A549 (cell line): ENCODE data around the gene PAK2. TPM values are rescaled to one million over a fixed set of nuclear protein-coding genes. Genes with fewer than 3 reads are reported as not detected.

Experiments used
- ATAC-seq, 2 experiments: fragments of 200-7000 bp in 1 of 2; fragments of >200 bp in 1 of 2; cut with Nextera tagmentation in 1 of 2; cut with Tn5 transposase in 1 of 2; 3 replicates each; pipeline versions ENCODE4 v1.8.0 to v1.9.1; 2018 to 2020; ENCODE audit warnings: mild to moderate bottlenecking in 1 of 2, moderate library complexity in 1 of 2
- CTCF ChIA-PET: fragments of 300-600 bp; sonication (Branson Sonifier 250); formaldehyde crosslinking; extraction: SDS; loops from one replicate; lab custom pipeline; 2021; ENCODE audit warnings: antibody characterized with exemption, inconsistent platforms; lab: Yijun Ruan, JAX
- POLR2A ChIA-PET: fragments of 350-600 bp; formaldehyde crosslinking; extraction: SDS; loops from one replicate; lab custom pipeline; 2021; ENCODE audit warnings: antibody characterized with exemption, inconsistent platforms; lab: Yijun Ruan, JAX
- DNase-seq, 2 experiments: peaks; one replicate each; pipeline versions ENCODE4 v3.0.0 to v3.0.0-alpha.2; 2011 to 2016; ENCODE audit warnings: low read depth in 1 of 2, low spot score in 1 of 2
- FAIRE-seq: peaks from 2 replicates; lab custom pipeline; 2011; peaks lifted over from hg19 to GRCh38; lab: Jason Lieb, UNC
- H3K27ac ChIP-seq, 2 experiments: fragments of >200 bp; sonication (Bioruptor Twin); formaldehyde crosslinking; 3 replicates each; pipeline ENCODE4 v1.5.1; 2016 to 2017
- H3K4me1 ChIP-seq: fragments of >200 bp; sonication (Bioruptor Twin); formaldehyde crosslinking; 3 replicates; pipeline ENCODE4 v1.6.1; 2016
- H3K4me2 ChIP-seq: fragments of >200 bp; sonication (Bioruptor Twin); formaldehyde crosslinking; 3 replicates; pipeline ENCODE4 v1.6.1; 2016
- H3K4me3 ChIP-seq: fragments of >200 bp; sonication (Bioruptor Twin); formaldehyde crosslinking; 3 replicates; pipeline ENCODE4 v1.5.1; 2016
- H3K9me3 ChIP-seq: fragments of >200 bp; sonication (Bioruptor Twin); formaldehyde crosslinking; 3 replicates; pipeline ENCODE4 v1.6.1; 2016
- BHLHE40 ChIP-seq: IDR thresholded peaks from 2 replicates; pipeline ENCODE4 v1.6.1; 2012; ENCODE audit warnings: low read depth, low read length, inconsistent platforms
- CBX2 ChIP-seq: fragments of 200-600 bp; sonication (generic); IDR thresholded peaks from 2 replicates; pipeline ENCODE4 v1.6.1; 2016; ENCODE audit warnings: low read depth, mild to moderate bottlenecking, borderline replicate concordance
- CEBPB ChIP-seq, 2 experiments: fragments of >200 bp in 1 of 2; sonication (Bioruptor Twin) in 1 of 2; formaldehyde crosslinking in 1 of 2; IDR thresholded peaks; 2 replicates each; pipeline ENCODE4 v1.6.1; 2012 to 2016
- CHD4 ChIP-seq: fragments of 200-600 bp; sonication (generic); IDR thresholded peaks from 2 replicates; pipeline ENCODE4 v1.6.1; 2016; ENCODE audit warnings: antibody characterized with exemption, mild to moderate bottlenecking, borderline replicate concordance
- CTCF ChIP-seq: fragments of >200 bp; sonication (Bioruptor Twin); formaldehyde crosslinking; IDR thresholded peaks from 3 replicates; pipeline ENCODE4 v1.5.1; 2016
- EHF ChIP-seq: fragments of 250-450 bp; sonication (Bioruptor Pico); IDR thresholded peaks from 2 replicates; pipeline ENCODE4 v1.5.0; 2020; ENCODE audit warnings: mild to moderate bottlenecking
- FOSB ChIP-seq: fragments of 250-450 bp; sonication (Bioruptor Pico); IDR thresholded peaks from 2 replicates; pipeline ENCODE4 v1.5.0; 2020; ENCODE audit warnings: mild to moderate bottlenecking, moderate library complexity
- FOSL2 ChIP-seq, 2 experiments: fragments of 450-650 bp in 1 of 2; fragments of >200 bp in 1 of 2; sonication (Bioruptor Twin) in 1 of 2; formaldehyde crosslinking; IDR thresholded peaks; 2 replicates each; pipeline versions ENCODE4 v1.5.0 to v1.6.1; 2016 to 2020; ENCODE audit warnings: mild to moderate bottlenecking in 1 of 2, moderate library complexity in 1 of 2
- GATA3 ChIP-seq: IDR thresholded peaks from 2 replicates; pipeline ENCODE4 v1.6.1; 2012; ENCODE audit warnings: borderline replicate concordance
- HES2 ChIP-seq: fragments of >200 bp; sonication (Bioruptor Twin); formaldehyde crosslinking; IDR thresholded peaks from 2 replicates; pipeline ENCODE4 v1.6.1; 2016
- HEYL ChIP-seq: fragments of 250-450 bp; sonication (Bioruptor Pico); IDR thresholded peaks from 2 replicates; pipeline ENCODE4 v1.8.0; 2021; ENCODE audit warnings: mild to moderate bottlenecking, moderate library complexity
- JUN ChIP-seq, 2 experiments: fragments of >200 bp; sonication (Bioruptor Twin); formaldehyde crosslinking; IDR thresholded peaks; 2 replicates in 1 of 2; 3 replicates in 1 of 2; pipeline ENCODE4 v1.6.1; 2016 to 2017
- KDM1A ChIP-seq: fragments of 200-600 bp; sonication (generic); IDR thresholded peaks from 2 replicates; pipeline ENCODE4 v1.6.1; 2016; ENCODE audit warnings: low read depth, mild to moderate bottlenecking
- MYC ChIP-seq: IDR thresholded peaks from 2 replicates; pipeline ENCODE4 v1.6.1; 2012; ENCODE audit warnings: mild to moderate bottlenecking, inconsistent platforms, low read length, improper control_type of control experiment, borderline replicate concordance
- NFE2L2 ChIP-seq: fragments of 150-350 bp; conservative IDR thresholded peaks from 2 replicates; pipeline ENCODE4 v1.6.1; 2014; ENCODE audit warnings: low read length
- NPAS2 ChIP-seq: fragments of 250-450 bp; sonication (Bioruptor Pico); IDR thresholded peaks from 2 replicates; pipeline ENCODE4 v1.8.0; 2022; ENCODE audit warnings: mild to moderate bottlenecking, moderate library complexity, borderline replicate concordance
- NR3C1 ChIP-seq: fragments of >200 bp; sonication (Bioruptor Twin); formaldehyde crosslinking; IDR thresholded peaks from 3 replicates; pipeline ENCODE4 v1.6.1; 2017
- PHF8 ChIP-seq: fragments of 200-600 bp; sonication (generic); IDR thresholded peaks from 2 replicates; pipeline ENCODE4 v1.6.1; 2016; ENCODE audit warnings: low read depth, mild to moderate bottlenecking, antibody characterized with exemption, moderate library complexity, borderline replicate concordance
- POLR2AphosphoS2 ChIP-seq: conservative IDR thresholded peaks from 2 replicates; pipeline ENCODE4 v1.6.1; 2012; ENCODE audit warnings: low read length, improper control_type of control experiment, inconsistent platforms
- RARB ChIP-seq: fragments of 250-450 bp; sonication (Bioruptor Pico); IDR thresholded peaks from 2 replicates; pipeline ENCODE4 v1.8.0; 2021; ENCODE audit warnings: mild to moderate bottlenecking, moderate library complexity
- RFX5 ChIP-seq: fragments of 450-650 bp; IDR thresholded peaks from 2 replicates; pipeline ENCODE4 v1.7.1; 2014; ENCODE audit warnings: antibody characterized with exemption, mild to moderate bottlenecking, moderate library complexity
- SMC3 ChIP-seq: fragments of >200 bp; sonication (Bioruptor Twin); formaldehyde crosslinking; IDR thresholded peaks from 3 replicates; pipeline ENCODE4 v1.6.1; 2018; ENCODE audit warnings: inconsistent platforms
- WGBS: methylation state at CpG from one replicate; pipeline ENCODE4 v1.1.6; 2017; ENCODE audit errors: missing lambda C conversion rate; 5-methylcytosine and 5-hydroxymethylcytosine counted together
- polyA plus RNA-seq, 4 experiments: library from polyadenylated mRNA; depleted of rRNA in 3 of 4; stranded (reverse); fragments of >200 nt; fragmentation: RNase III in 1 of 4; extraction: RNeasy Plus Mini Kit Qiagen cat#74134 plus additional on column Dnase treatment in 1 of 4; gene quantifications; 2 replicates in 3 of 4; 3 replicates in 1 of 4; pipeline ENCODE4 v1.2.3, GENCODE V29; 2011 to 2017
- TF ChIP-seq, protein P1 (sequence below): fragments of 450-650 bp; IDR thresholded peaks from 2 replicates; pipeline ENCODE4 v1.6.1; 2014; ENCODE audit warnings: antibody characterized with exemption
- TF ChIP-seq, protein P2 (sequence below): fragments of 250-450 bp; sonication (Bioruptor Pico); IDR thresholded peaks from 2 replicates; pipeline ENCODE4 v1.5.0; 2020; ENCODE audit warnings: low read depth, mild to moderate bottlenecking, moderate library complexity
- TF ChIP-seq, protein P3 (sequence below): IDR thresholded peaks from 2 replicates; pipeline ENCODE4 v1.6.1; 2012
- TF ChIP-seq, protein P4 (sequence below): fragments of >200 bp; sonication (Bioruptor Twin); formaldehyde crosslinking; IDR thresholded peaks from 3 replicates; pipeline ENCODE4 v1.6.1; 2016
- TF ChIP-seq, protein P5 (sequence below): fragments of 250-450 bp; sonication (Bioruptor Pico); IDR thresholded peaks from 2 replicates; pipeline ENCODE4 v1.5.0; 2021; ENCODE audit warnings: mild to moderate bottlenecking, moderate library complexity, borderline replicate concordance
- TF ChIP-seq, protein P6 (sequence below): fragments of 200-600 bp; sonication (generic); IDR thresholded peaks from 2 replicates; pipeline ENCODE4 v1.6.1; 2016; ENCODE audit warnings: antibody characterized with exemption, mild to moderate bottlenecking, moderate library complexity

PAK2 gene
- polyA plus RNA-seq, 2 of the 4 experiments (the other 2 are of a cell fraction), result 33.0 to 49.8 TPM

- WGBS, result 96% methylated on average over 8 of the region's 8 CpGs
- no peak for DNase-seq
- TF ChIP-seq CTCF, result no peak
- no peak for TF ChIP-seq FOSB
- TF ChIP-seq GATA3, result no peak
- TF ChIP-seq, protein P1, sequence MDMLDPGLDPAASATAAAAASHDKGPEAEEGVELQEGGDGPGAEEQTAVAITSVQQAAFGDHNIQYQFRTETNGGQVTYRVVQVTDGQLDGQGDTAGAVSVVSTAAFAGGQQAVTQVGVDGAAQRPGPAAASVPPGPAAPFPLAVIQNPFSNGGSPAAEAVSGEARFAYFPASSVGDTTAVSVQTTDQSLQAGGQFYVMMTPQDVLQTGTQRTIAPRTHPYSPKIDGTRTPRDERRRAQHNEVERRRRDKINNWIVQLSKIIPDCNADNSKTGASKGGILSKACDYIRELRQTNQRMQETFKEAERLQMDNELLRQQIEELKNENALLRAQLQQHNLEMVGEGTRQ, result no peak
- TF ChIP-seq RFX5, result no peak
- no peak for TF ChIP-seq NFE2L2
- no peak for TF ChIP-seq NPAS2 (CRISPR knock-in tag)
- no peak for TF ChIP-seq MYC
- TF ChIP-seq, protein P2, sequence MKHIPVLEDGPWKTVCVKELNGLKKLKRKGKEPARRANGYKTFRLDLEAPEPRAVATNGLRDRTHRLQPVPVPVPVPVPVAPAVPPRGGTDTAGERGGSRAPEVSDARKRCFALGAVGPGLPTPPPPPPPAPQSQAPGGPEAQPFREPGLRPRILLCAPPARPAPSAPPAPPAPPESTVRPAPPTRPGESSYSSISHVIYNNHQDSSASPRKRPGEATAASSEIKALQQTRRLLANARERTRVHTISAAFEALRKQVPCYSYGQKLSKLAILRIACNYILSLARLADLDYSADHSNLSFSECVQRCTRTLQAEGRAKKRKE (CRISPR knock-in tag), result no peak
- no peak for TF ChIP-seq JUN (IDR thresholded peaks at IDR 0.05)
- no peak for TF ChIP-seq BHLHE40
- TF ChIP-seq HES2, result no peak
- no peak for TF ChIP-seq FOSL2 (IDR thresholded peaks at IDR 0.05)
- no peak for TF ChIP-seq FOSL2 (CRISPR knock-in tag; IDR thresholded peaks at IDR 0.05)
- no peak for TF ChIP-seq HEYL
- no peak for TF ChIP-seq POLR2AphosphoS2
- TF ChIP-seq, protein P3, sequence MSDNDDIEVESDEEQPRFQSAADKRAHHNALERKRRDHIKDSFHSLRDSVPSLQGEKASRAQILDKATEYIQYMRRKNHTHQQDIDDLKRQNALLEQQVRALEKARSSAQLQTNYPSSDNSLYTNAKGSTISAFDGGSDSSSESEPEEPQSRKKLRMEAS, result no peak
- TF ChIP-seq KDM1A, result no peak
- TF ChIP-seq CEBPB (IDR thresholded peaks at IDR 0.05), result no peak
- TF ChIP-seq, protein P4, sequence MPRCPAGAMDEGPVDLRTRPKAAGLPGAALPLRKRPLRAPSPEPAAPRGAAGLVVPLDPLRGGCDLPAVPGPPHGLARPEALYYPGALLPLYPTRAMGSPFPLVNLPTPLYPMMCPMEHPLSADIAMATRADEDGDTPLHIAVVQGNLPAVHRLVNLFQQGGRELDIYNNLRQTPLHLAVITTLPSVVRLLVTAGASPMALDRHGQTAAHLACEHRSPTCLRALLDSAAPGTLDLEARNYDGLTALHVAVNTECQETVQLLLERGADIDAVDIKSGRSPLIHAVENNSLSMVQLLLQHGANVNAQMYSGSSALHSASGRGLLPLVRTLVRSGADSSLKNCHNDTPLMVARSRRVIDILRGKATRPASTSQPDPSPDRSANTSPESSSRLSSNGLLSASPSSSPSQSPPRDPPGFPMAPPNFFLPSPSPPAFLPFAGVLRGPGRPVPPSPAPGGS, result no peak
- FAIRE-seq, result no peak
- Histone ChIP-seq H3K4me3 (no peak overlapping the region), H3K27ac (no peak overlapping the region), H3K9me3 (peaks cover 11% of the 10 kb centered on the region; the same call in 2 of the 3 replicates), H3K4me2 (no peak overlapping the region), H3K4me1 (peaks cover 10% of the 10 kb centered on the region)
- POLR2A ChIA-PET, result no interaction called here
- CTCF ChIA-PET, result no interaction called here
- ATAC-seq, result no peak
Measured at GRCh38 chr3:196777836-196778235, 38.2 kb downstream of the PAK2 start.

DNA sequence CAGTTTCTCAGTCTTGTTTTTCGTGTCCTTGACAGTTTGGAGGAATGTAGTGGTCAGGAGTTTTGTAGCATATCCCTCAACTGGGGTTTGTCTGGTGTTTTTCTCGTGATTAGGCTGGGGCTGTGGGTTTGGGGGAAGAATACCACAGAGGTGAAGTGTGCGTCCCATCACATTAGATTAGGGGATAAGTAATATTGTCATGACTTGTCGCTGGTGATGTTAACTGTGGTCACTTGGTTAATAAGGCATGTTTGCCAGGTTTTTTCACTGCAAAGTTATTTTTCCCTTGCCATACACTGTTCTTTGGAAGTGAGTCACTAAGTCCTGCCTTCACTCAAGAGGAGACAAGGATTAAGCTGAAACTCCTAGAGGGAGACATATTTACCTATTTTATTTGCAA, 39.1 kb downstream of the PAK2 start:
- Histone ChIP-seq H3K4me3 (no peak overlapping the region), H3K4me1 (peaks cover 10% of the 10 kb centered on the region), H3K4me2 (no peak overlapping the region), H3K27ac (no peak overlapping the region), H3K9me3 (peaks cover 11% of the 10 kb centered on the region; the same call in 2 of the 3 replicates)
- CTCF ChIA-PET, result no interaction called here
- WGBS, result 79% methylated on average over 4 of the region's 4 CpGs
- DNase-seq, result no peak
- no peak for FAIRE-seq
- no peak for ATAC-seq
- POLR2A ChIA-PET, result no interaction called here
- no peak for TF ChIP-seq CBX2
- no peak for TF ChIP-seq EHF (CRISPR knock-in tag)
- TF ChIP-seq, protein P5, sequence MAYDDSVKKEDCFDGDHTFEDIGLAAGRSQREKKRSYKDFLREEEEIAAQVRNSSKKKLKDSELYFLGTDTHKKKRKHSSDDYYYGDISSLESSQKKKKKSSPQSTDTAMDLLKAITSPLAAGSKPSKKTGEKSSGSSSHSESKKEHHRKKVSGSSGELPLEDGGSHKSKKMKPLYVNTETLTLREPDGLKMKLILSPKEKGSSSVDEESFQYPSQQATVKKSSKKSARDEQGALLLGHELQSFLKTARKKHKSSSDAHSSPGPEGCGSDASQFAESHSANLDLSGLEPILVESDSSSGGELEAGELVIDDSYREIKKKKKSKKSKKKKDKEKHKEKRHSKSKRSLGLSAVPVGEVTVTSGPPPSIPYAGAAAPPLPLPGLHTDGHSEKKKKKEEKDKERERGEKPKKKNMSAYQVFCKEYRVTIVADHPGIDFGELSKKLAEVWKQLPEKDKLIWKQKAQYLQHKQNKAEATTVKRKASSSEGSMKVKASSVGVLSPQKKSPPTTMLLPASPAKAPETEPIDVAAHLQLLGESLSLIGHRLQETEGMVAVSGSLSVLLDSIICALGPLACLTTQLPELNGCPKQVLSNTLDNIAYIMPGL (CRISPR knock-in tag), result no peak
- no peak for TF ChIP-seq PHF8
- TF ChIP-seq KDM1A, result no peak
- TF ChIP-seq NPAS2 (CRISPR knock-in tag), result no peak
- TF ChIP-seq RARB, result no peak
- TF ChIP-seq, protein P6, sequence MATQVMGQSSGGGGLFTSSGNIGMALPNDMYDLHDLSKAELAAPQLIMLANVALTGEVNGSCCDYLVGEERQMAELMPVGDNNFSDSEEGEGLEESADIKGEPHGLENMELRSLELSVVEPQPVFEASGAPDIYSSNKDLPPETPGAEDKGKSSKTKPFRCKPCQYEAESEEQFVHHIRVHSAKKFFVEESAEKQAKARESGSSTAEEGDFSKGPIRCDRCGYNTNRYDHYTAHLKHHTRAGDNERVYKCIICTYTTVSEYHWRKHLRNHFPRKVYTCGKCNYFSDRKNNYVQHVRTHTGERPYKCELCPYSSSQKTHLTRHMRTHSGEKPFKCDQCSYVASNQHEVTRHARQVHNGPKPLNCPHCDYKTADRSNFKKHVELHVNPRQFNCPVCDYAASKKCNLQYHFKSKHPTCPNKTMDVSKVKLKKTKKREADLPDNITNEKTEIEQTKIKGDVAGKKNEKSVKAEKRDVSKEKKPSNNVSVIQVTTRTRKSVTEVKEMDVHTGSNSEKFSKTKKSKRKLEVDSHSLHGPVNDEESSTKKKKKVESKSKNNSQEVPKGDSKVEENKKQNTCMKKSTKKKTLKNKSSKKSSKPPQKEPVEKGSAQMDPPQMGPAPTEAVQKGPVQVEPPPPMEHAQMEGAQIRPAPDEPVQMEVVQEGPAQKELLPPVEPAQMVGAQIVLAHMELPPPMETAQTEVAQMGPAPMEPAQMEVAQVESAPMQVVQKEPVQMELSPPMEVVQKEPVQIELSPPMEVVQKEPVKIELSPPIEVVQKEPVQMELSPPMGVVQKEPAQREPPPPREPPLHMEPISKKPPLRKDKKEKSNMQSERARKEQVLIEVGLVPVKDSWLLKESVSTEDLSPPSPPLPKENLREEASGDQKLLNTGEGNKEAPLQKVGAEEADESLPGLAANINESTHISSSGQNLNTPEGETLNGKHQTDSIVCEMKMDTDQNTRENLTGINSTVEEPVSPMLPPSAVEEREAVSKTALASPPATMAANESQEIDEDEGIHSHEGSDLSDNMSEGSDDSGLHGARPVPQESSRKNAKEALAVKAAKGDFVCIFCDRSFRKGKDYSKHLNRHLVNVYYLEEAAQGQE, result no peak
- TF ChIP-seq CHD4, result no peak
- TF ChIP-seq SMC3, result no peak
- TF ChIP-seq NR3C1, result no peak
